ENCODE results near the gene SLC6A11. TPM values are rescaled to one million over a fixed set of nuclear protein-coding genes. Genes with fewer than 3 reads are reported as not detected.

Gene SLC6A11
- total and polyA plus RNA-seq, 2 of the 8 experiments (the other 6 are each of a cell fraction or from before 2014, with no cell fraction given) = 0.78 to 1.5 TPM

DNA sequence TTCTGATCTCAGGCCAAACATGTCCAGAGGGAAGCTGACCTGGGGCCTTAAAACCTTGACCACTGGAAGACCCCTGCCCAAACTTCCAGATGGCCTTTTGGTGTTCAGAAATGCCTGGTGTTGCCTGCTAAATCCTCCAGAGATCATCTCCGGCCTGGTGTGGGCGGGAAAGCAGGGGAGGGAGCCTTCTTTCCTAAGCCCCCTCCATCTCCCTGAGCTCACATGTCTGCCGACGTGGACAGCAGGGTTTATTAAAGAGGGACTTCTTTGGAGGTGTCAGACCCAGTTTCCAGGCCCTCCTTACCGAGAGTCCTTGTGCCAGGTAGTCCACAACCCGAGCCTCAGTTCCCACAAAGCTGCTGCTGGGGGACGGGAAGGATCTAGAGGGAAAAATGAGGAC lies 120.7 kb downstream of the SLC6A11 start (continued):
- TF ChIP-seq TAF1 (IDR thresholded peaks at IDR 0.05; ENCODE audit: low read depth, low read length) (no peak), EGR1 (IDR thresholded peaks at IDR 0.05; ENCODE audit: borderline replicate concordance, low read depth, low read length) (no peak), RNF2 (IDR thresholded peaks at IDR 0.05; ENCODE audit: borderline replicate concordance, low read depth, low read length, missing control alignments, poor library complexity, severe bottlenecking) (no peak)

Data from H1 (cell line).